ENCODE results near the gene DUS2. TPM values are rescaled to one million over a fixed set of nuclear protein-coding genes. Genes with fewer than 3 reads are reported as not detected.

Gene DUS2
- total RNA-seq, 1 donor from 2014 or later: 20.4 TPM

DNA sequence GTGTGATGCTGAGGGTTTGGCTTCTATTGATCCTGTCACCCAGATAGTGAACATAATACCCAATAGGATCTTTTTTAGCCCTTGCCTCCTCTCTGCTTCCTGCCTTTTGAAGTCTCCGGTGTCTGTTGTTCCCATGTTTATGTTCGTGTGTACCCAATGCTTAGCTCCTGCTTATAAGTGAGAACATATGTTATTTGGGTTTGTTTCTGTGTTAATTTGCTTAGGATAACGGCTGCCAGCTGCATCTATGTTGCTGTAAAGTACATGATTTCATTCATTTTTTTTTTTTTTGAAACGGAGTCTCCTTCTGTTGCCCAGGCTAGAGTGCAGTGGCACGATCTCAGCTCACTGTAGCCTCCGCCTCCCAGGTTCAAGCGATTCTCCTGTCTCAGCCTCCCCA is 23.0 kb downstream of the DUS2 start:
- no peak for DNase-seq (ENCODE audit: low read depth, low spot score)

- DNase-seq (ENCODE audit: low read depth, low spot score): no peak
Observed at GRCh38 chr16:68047987-68048386, 24.9 kb downstream of the DUS2 start.

GRCh38 chr16:68049449-68049848 is 26.4 kb downstream of the DUS2 start:
- no peak for DNase-seq (ENCODE audit: low read depth, low spot score)

DNA sequence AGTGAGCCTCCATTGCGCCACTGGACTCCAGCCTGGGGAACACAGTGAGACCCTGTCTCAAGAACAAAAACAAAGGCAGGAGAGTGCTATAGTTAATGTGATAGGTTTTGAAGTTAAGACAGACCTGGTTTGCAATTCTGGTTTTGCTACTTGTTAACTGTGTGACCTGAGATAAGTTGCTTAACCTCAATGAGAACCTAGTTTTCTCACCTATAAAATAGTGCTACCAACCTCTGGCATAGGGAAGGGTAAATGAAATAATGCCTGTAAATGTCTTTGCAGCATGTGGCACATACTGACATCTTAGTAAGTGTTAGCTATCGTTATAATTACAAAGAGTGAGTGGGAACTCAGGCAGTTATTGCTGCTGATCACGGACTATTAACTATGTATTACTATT is 32.3 kb downstream of the DUS2 start:
- DNase-seq (ENCODE audit: low read depth, low spot score): no peak

- DNase-seq (ENCODE audit: low read depth, low spot score): no peak
Observed at GRCh38 chr16:68059804-68060203, 36.7 kb downstream of the DUS2 start.

DNA sequence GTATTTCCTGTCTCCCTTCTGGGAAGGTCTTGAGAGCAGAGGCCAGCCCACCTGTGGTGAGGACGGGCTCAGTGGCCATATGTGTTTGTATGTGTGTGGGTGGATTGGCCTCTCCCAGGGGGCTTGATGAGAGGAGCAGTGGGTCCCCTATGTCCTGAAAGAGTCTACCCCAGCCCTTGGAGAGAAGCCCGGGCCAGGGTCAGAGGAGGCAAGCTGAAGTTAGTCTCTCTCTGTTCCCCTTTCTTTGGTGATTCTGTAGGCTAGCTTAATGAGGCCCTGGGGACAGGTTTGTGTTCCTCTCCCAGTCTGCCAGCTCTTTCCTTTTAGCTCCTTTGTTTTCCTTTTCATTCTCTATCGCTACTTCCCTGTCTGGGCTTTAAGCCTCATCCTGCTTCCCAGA is 38.3 kb downstream of the DUS2 start:
- DNase-seq (ENCODE audit: low read depth, low spot score): no peak

- DNase-seq (ENCODE audit: low read depth, low spot score): no peak
Observed at GRCh38 chr16:68062910-68063393, 39.9 kb downstream of the DUS2 start.

GRCh38 chr16:68064791-68065365 is 41.8 kb downstream of the DUS2 start:
- DNase-seq (ENCODE audit: low read depth, low spot score): no peak

- DNase-seq (ENCODE audit: low read depth, low spot score): no peak
Observed at GRCh38 chr16:68065716-68066305, 42.7 kb downstream of the DUS2 start.

DNA sequence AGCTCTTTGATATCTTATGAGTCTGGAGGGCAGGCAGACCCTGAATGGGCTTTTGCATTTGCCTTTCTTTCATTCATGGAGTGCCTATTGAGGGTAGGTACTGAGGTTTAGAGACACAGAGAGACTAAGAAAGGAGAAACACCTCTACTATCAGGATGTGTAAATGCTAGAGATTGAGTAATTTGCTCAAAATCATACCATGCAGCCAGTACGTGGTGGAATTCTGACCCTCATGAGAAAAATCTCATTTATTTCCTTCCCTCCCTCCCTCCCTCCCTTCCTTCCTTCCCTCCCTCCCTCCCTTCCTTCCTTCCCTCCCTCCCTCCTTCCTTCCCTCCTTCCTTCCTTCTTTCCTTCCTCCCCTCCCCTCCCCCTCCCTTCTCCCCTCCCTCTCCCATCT is 43.7 kb downstream of the DUS2 start:
- no peak for DNase-seq (ENCODE audit: low read depth, low spot score)

- no peak for DNase-seq (ENCODE audit: low read depth, low spot score)
Observed at GRCh38 chr16:68068926-68069325, 45.8 kb downstream of the DUS2 start.

GRCh38 chr16:68069511-68070248 is 46.6 kb downstream of the DUS2 start:
- DNase-seq (ENCODE audit: low read depth, low spot score): no peak

DNA sequence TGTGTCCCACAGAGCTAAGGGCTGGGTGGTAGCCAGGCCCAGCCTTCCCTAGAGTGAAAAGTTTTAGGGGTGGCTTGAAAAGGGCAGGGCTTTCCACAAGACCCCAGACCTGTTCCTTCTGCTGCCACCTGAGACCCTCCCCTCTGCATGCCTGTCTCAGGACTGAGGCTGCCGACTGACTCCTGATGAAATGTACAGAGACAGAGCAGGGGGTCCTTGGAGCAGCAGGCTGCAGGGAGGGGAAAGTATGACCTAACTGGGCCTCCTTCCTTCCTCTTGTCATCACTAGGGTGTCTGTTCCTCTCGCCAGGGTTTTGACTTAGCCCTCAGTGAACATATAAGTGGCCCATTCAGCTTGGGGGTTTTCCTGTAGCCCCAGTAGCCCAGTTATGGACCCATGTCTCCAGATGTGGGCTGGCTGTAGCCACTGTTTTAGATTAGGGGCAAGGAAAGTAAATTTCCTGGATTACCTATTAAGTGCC is 47.2 kb downstream of the DUS2 start:
- DNase-seq (ENCODE audit: low read depth, low spot score): no peak

DNA sequence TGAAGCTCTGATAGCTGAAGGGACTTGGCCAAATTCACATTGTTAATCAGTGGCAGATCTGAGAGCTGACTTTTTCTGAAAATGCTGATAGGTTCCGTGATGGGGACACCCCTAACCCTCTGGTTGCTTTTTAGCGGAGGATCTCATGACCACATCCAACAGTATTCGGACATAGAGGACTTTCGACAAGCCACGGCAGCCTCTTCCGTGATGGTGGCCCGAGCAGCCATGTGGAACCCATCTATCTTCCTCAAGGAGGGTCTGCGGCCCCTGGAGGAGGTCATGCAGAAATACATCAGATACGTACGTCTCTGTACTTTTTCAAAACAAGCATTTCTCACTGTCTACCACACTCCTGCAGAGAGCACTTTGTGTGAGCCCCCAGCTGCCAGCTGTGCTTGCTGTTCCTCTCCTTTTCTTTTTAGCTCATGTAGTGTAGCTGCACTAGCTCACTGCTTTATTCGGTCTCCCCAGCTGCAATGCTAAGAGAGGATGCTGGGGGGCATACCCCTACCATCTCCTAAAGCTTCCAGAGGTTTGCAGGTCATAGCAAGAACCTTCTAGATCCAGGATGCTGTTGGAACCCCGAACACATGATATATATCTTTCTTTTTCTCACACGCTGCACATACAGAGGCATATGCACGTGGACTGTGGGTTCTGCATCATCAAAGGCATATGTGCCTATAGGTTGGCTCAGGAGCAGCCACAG is 47.9 kb downstream of the DUS2 start:
- DNase-seq (ENCODE audit: low read depth, low spot score): no peak

DNA sequence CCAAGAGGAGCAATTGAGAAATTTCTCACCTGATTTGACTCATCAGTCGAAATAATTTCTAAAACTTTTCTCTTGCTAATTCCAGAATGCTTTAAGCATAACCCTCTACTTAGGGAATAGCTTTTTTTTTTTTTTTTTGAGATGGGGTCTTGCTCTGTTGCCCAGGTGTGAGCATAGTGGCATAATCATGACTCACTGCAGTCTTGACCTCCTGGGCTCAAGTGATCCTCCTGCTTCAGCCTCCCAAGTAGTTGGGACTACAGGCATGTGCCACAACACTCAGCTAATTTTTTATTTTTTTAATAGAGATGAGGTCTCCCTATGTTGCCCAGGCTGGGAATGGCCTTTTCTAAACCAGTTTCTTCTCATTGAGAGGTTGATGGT is 48.4 kb downstream of the DUS2 start:
- DNase-seq (ENCODE audit: low read depth, low spot score): no peak

DNA sequence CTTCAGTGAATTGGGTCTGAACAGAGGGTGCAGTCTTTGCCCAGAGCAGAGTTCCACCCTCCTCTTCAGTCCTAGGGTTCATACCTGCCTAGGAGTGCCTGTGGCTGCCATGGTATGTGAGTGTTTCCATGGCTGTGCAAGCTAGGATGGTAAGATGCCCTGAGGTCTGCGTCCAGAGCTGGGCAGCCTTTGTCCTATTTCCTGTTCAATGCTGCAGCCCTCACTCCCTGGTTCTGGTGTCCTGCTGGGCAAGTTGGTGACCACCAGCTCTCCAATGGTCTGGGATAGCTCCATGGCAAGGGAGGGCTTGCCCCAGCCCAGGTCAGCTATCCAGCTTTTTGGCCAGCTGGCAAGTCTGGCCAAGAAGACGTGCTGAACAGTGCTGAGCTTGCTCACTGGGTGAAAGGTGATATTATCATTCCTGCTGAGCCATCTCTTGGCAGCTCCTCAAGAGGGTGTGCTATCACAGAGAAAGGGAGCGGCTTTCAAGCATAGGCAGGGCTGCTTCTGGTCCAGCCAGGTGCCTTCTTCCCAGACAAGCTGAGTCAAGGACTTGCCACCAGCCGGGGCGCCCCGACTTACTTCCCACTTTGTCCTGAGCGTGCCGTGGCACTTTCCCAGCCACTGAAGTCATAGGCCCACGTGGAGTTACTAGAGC is 49.1 kb downstream of the DUS2 start:
- no peak for DNase-seq (ENCODE audit: low read depth, low spot score)

DNA sequence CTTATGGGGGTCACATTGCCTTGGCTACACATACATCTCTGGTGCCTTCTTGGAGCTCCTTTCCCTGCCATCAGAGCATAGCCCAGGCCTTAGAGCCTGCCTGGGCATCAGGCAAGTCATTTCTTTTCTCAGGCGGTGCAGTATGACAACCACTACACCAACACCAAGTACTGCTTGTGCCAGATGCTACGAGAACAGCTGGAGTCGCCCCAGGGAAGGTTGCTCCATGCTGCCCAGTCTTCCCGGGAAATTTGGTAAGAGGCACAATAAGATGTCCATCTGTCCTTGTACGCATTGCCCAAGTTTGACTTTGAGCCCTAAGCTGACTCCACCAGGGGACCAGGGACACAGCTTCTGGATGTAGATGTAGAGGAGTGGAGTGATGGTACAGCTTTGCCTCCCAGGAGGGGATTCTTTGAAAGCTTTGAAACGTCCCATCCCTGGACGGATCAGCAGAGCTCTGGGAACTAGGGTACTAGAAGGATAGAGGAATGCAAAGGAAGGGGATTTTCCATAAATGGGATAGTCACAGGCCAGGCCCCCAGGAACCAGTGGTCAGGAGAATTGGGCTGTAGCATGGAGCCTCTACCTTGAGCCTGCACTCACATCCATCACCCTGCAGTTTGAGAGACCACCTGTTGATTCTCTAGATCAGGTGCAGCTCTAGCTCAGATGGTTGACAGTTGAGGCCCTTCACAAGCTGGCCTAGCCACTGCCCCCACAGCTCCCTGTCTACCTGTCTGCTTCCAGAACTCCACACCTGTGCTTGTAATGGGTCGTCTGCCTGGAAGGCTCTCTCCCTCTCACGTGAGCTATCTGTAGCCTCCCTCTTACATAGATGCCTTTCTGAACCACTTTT is 51.0 kb downstream of the DUS2 start:
- DNase-seq (ENCODE audit: low read depth, low spot score): no peak

DNA sequence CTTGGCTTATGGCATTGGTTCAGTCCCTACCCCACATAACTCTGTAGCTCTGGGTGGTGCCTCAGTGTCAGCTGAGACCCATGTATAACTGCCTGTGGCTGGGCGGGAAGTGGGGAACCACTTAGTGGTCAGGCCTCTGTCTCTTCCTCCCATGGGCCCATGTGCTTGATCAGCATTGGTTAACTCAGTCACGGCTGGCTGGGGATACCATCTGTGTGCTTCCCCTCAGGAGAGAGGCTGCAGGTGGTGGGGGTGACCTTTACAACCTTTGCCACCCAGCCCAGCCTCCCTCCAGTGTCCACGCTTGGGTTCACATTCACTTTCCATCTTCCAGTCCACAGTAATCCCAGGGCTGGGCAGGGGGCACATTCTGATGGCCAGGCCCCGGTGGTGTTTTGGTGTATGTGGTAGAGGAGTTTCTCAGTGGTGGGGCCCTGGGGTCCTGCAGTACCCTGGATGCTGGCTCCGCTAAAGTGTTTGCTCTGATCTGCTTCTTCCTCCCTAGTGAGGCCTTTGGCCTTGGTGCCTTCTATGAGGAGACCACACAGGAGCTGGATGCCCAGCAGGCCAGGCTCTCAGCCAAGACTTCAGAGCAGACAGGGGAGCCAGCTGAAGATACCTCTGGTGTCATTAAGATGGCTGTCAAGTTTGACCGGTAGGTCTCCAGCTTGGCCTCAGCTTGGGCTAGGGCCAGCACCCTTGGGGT is 51.9 kb downstream of the DUS2 start:
- DNase-seq (ENCODE audit: low read depth, low spot score): no peak

DNA sequence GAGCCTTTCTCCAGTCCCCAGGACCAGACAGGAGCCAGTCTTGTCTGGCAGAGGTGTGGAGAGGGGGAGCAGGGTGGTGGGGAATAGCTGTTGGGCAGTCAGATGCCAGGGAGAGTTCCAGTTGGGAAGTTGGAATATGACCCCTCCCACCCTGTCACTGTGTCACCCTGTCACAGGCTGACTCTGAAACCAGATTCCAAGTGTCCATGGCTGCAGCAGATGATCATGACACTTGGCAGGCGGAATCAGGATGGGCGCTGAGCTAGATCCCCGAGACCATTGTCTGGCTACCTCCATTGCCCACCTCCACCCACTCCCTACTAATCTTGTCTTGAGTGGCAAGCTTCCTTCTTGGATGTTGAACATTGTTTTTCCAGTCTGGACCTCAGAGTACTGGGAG is 52.9 kb downstream of the DUS2 start:
- DNase-seq (ENCODE audit: low read depth, low spot score): no peak

- DNase-seq (ENCODE audit: low read depth, low spot score): no peak
Observed at GRCh38 chr16:68076560-68076959, 53.5 kb downstream of the DUS2 start.
